GM21723 (cell line): Measurements from ENCODE around the gene SRA1.
A peak's percentile ranks its signal among the peaks of the same experiment; 100 is the strongest.

Source experiments
- ATAC-seq: cut with Tn5 transposase; IDR thresholded peaks from one replicate; pipeline ENCODE4 v1.9.1; 2021; ENCODE audit warnings: mild to moderate bottlenecking, moderate library complexity; ENCODE audit not compliant: unreplicated experiment

SRA1 gene

GRCh38 chr5:140571105-140571504, 13.8 kb upstream of the SRA1 start:
- no peak for ATAC-seq

GRCh38 chr5:140570488-140570887, 13.2 kb upstream of the SRA1 start:
- no peak for ATAC-seq

DNA sequence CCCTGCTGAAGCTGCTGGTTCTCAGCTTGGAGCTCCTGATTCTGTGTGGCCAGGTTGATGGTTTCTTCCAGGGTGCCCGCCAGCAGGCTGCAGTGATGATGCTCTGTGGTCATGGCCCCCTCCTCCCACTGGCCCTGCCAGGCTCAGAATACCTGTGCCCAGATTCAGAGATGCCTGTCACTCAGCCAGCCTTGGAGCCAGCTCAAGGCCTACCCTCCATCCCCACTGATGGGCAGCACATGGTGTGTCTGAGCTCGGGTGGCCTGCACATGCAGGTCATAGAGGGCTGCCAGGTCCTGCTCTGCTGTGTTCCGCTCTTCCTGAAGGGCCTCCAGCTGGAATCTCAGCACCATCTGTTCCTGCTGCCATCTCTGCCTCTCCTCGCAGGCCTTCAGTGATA, 12.8 kb upstream of the SRA1 start:
- no peak for ATAC-seq

DNA sequence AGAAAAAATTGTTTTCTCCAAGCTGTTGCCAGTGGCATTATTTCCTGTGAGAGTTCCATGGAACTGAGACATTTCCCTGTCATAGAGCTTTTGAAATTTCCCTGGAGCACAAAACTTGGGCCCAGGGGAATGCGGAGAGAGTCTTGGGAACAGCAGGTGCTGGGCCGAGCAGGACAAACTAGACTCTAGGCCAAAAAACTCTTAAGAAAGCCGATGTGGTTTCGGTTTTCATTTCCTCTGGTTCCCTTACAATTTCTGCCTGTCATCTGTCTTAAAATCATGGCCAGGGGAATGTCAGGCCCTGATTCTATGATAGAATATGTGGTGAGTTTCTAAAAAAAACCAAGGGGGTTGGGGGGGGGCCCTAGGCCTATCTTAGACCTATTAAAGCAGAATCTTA, 11.9 kb upstream of the SRA1 start:
- peak; percentile 31 for ATAC-seq

DNA sequence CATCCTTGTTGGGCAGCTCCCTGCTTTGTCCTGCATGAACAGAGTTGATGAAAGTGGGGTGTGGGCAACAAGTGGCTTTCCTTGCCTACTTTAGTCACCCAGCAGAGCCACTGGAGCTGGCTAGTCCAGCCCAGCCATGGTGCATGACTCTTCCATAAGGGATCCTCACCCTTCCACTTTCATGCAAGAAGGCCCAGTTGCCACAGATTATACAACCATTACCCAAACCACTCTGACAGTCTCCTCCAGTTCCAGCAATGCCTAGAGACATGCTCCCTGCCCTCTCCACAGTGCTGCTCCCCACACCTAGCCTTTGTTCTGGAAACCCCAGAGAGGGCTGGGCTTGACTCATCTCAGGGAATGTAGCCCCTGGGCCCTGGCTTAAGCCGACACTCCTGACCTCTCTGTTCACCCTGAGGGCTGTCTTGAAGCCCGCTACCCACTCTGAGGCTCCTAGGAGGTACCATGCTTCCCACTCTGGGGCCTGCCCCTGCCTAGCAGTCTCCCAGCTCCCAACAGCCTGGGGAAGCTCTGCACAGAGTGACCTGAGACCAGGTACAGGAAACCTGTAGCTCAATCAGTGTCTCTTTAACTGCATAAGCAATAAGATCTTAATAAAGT, 11.3 kb upstream of the SRA1 start:
- no peak for ATAC-seq

GRCh38 chr5:140567871-140568270, 10.6 kb upstream of the SRA1 start:
- ATAC-seq: no peak

- no peak for ATAC-seq
These were observed 10.0 kb upstream of the SRA1 start for GRCh38 chr5:140567136-140567818.

- ATAC-seq: no peak
These were observed 9.4 kb upstream of the SRA1 start for GRCh38 chr5:140566665-140567064.

DNA sequence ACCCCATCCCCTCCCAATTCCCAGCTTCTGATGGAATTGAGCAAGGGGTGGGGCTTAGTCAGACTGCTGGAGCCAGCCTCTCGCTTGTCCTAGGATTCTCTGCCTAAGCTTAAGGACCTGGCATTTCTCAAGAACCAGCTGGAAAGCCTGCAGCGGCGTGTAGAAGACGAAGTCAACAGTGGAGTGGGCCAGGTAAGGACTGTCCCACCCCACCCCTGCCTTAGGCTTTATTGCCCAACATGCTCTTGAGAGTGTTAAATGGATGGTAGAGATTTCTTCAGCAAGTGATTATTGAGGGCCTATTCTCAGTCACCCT, 8.5 kb upstream of the SRA1 start:
- no peak for ATAC-seq

DNA sequence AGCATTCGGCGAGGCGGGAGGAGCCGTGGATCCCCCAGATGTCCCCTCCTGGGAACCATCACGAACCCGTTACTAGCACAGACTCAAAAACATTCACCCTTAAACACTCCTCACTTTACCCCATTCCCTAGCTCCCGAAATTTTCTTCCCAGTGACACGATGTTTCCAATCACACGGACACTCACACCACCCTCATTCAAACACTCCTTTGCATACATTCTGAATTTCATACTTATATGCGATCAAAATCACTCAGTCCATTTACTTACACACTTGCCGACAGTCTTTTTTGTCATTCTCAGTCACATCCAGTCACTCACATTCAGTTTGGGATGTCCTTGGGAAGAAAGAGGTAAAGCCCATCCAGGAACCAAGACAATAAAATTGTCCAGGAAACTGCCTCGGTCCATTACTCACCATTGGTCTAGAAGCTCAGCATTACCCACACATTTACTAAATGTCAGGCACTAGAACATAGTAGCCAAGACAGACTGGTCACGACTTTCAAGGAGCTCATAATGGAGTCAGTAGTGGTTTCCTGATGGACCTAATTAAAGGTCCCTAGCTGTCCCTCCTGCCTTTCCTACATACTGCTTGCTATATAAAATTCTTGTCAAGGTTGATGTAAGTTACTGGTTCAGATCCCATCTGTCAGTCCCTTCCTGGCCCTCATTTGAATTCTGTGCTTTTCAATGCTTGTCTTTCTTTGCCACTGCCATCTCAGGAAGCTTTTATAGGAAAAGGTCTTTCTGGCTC, 7.9 kb upstream of the SRA1 start:
- ATAC-seq: no peak

- peak; percentile 86 for ATAC-seq
These were observed 7.1 kb upstream of the SRA1 start, which contains the start of the genes APBB3 and SLC35A4 for GRCh38 chr5:140564196-140565023. APBB3 (minus strand) TSS chr5:140564598; CDS start chr5:140564245, 353 bp downstream. SLC35A4 (plus strand) TSS chr5:140564828; CDS start chr5:140567170, 2,342 bp downstream.

GRCh38 chr5:140563596-140563995, 6.3 kb upstream of the SRA1 start:
- no peak for ATAC-seq

GRCh38 chr5:140561753-140562523, 4.7 kb upstream of the SRA1 start:
- no peak for ATAC-seq

- ATAC-seq: no peak
These were observed 3.0 kb upstream of the SRA1 start for GRCh38 chr5:140560227-140560626.

DNA sequence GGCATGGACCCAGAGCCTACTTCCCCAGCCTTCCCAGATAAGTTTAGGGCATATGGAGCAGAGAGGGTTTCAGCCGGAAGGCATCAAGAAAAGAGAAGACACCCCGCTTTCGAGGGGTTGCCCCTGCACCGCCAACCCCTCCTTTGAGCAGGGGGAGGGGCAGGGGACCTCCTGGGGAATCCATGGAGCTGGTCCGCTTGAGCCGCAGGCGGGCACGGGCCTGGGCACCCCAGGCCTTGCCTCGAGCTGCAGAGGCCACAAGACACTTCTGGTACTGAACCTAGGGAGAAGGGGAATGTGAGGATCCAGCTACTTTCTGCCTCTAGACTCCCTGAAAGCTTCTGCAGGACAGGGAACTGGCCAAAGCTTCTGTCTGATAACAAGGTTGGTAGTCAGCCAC, 1.3 kb upstream of the SRA1 start:
- no peak for ATAC-seq

GRCh38 chr5:140557965-140558364, 692 bp upstream of the SRA1 start:
- ATAC-seq: no peak

GRCh38 chr5:140556438-140556837, 835 bp downstream of the SRA1 start:
- ATAC-seq: no peak

DNA sequence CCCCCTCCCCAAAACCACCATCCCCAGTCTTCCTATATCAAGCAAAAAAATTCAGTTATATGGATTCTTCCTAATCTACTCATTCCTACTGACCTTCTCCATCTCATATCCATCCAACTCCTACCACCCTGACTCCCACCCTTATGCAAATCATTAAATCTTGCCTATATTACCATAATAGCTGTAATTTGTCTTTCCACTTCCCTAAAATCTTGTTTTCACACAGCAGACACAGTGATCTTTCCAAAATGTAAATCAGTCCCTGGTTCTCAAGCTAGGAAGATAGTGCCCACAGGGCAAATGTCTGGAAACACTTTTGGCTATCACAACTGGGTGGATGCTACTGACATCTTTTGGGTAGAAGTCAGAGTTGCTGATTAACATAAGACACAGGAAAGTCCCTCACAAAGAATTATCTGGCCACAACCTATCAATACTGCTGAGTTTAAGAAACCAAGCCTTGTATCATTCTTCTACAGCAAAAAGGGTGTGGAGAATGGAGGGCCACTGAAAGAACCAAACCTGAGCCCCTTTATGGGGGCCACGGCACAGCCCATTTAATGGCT, 1.4 kb downstream of the SRA1 start:
- ATAC-seq: no peak

DNA sequence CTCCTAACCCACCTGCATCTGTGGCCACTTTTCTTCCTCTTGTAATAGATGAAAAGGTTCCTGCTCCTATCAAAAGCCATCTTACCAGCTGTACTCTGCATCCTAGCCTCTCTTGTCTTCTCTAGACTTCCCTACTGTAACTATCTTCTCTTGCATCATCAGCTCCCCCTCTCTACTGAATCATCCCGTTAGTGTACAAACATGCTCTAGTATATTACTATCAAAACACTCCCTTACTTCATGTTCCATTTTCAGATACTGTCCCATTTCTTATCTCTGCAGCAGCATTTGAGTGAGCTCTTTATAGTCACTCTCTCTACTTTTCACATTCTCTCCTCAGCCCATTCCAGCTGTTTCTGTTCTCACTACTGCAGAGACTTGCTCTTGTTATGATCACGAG, 2.8 kb downstream of the SRA1 start:
- no peak for ATAC-seq

DNA sequence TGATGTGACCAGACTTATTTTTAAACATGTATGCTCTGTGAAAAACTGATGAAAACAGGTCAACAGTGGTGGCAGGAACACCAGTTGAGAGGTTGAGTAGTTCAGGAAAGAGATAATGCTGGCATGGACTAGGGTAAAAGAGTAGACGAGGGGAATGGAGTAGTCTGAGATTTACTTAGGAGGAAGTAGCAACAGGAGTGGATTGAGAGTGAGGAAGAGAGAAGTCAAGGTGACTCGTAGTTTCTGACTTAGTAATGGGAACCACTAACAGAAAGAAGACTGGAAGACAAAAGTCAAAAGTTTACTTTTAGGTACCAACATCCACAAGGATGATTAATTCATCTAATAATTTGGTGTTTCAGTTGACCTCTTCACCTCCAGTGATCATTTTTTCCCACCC, 3.6 kb downstream of the SRA1 start:
- no peak for ATAC-seq
